Measurements from ENCODE around the gene SNX18. TPM values are rescaled to one million over a fixed set of nuclear protein-coding genes. Genes with fewer than 3 reads are reported as not detected.

The SNX18 gene
- total and polyA plus RNA-seq, 2 of the 4 experiments (the other 2 are of a cell fraction), result 31.2 to 50.0 TPM

GRCh38 chr5:54577528-54577927 is 60.0 kb downstream of the SNX18 start:
- Histone ChIP-seq H2BK120ac (ENCODE audit: low read depth, low read length) (no peak overlapping the region), H3K27ac (ENCODE audit: insufficient read depth, low read length) (no peak overlapping the region), H3K9me1 (ENCODE audit: insufficient read depth, low read length) (peaks cover 7% of the 10 kb centered on the region), H3K9me3 (ENCODE audit: control insufficient read depth, insufficient read depth, low read length) (no peaks in the 10 kb centered on the region), H2BK15ac (ENCODE audit: low read depth, low read length) (no peak overlapping the region), H3K4me3 (ENCODE audit: insufficient read depth, low read depth, low read length) (no peak overlapping the region), H2AK5ac (ENCODE audit: low read depth, low read length) (no peak overlapping the region), H3K9ac (ENCODE audit: low read depth, low read length) (no peak overlapping the region), H3K27me3 (ENCODE audit: control insufficient read depth, insufficient read depth, low read length) (no peaks in the 10 kb centered on the region), H3K56ac (ENCODE audit: extremely low read depth, insufficient read depth, low read length) (no peak overlapping the region), H2AK9ac (replicated peaks; ENCODE audit: low read depth, low read length, poor library complexity) (no peak overlapping the region), H3K18ac (ENCODE audit: low read depth, low read length) (no peak overlapping the region), H3K4me1 (ENCODE audit: control insufficient read depth, insufficient read depth, low read length) (peaks cover 15% of the 10 kb centered on the region), H2AFZ (replicated peaks; ENCODE audit: low read length, poor library complexity) (no peak overlapping the region), H4K20me1 (ENCODE audit: insufficient read depth, low read length) (no peaks in the 10 kb centered on the region), H3K23ac (ENCODE audit: low read depth, low read length) (no peak overlapping the region), H4K91ac (ENCODE audit: insufficient read depth, low read depth, low read length) (no peak overlapping the region), H4K5ac (ENCODE audit: low read depth, low read length) (no peak overlapping the region), H3K79me1 (ENCODE audit: low read depth in 1 of 2, low read length in 2 of 2) (0 out of 4 replicates have a peak, but pooled peaks cover 0 to 5% of the 10 kb centered on the region in 2 experiments), H3K4me2 (ENCODE audit: low read depth, low read length) (no peak overlapping the region), H2BK20ac (ENCODE audit: low read depth, low read length) (no peak overlapping the region), H4K8ac (ENCODE audit: low read depth in 2 of 2, low read length in 2 of 2) (no peak overlapping the region), H3K14ac (replicated peaks; ENCODE audit: low read depth, low read length) (0 out of 2 replicates have a peak overlapping the region, but pooled peaks have one; percentile 21), H3K36me3 (ENCODE audit: control insufficient read depth, insufficient read depth, low read length) (no peaks in the 10 kb centered on the region), H3K4ac (ENCODE audit: low read depth, low read length) (no peak overlapping the region; the same call in 1 of the 2 replicates), H2BK5ac (ENCODE audit: low read depth, low read length, poor library complexity, severe bottlenecking) (no peak overlapping the region)
- CTCF ChIA-PET, result no interaction called here
- TF ChIP-seq CHD1 (IDR thresholded peaks at IDR 0.05; ENCODE audit: low read depth, low read length), result no peak
- WGBS, 2 experiments (ENCODE audit: extremely low coverage in 2 of 2, insufficient read length in 1 of 2), result 80% methylated on average over 1 of the region's 5 CpGs; no CpG with 5 or more reads in 1 of the 2 experiments
- dilution Hi-C loops (cut with HindIII; ENCODE audit: low sequenced_read_pairs, unreplicated experiment), result no loop called here
- BruUV-seq (replicated peaks), result no TSS peak
- no peak for ATAC-seq (ENCODE audit: low read depth)
- in situ Hi-C loops (cut with MboI; ENCODE audit: low sequenced_read_pairs), result no loop called here
- intact Hi-C loops (cut with micrococcal nuclease), result no loop called here
- POLR2A ChIA-PET (ENCODE audit: unreplicated experiment), result no interaction called here
- no peak for DNase-seq
